GM13977 (cell line): Measurements from ENCODE around the gene SH3RF3.

ENCODE experiments used
- DNase-seq: peaks from one replicate; pipeline ENCODE4 v3.0.0; 2012; ENCODE audit warnings: low spot score
- in situ Hi-C: fragments of 300-500 bp; cut with MboI; formaldehyde crosslinking; loops from one replicate; pipeline ENCODE4 v1.12.0; 2022; ENCODE audit warnings: low sequenced_read_pairs, low pct_unique_long_range_greater_than_20kb, mixed read lengths, inconsistent platforms; ENCODE audit not compliant: unreplicated experiment
- TF ChIP-seq, protein P1 (sequence below): IDR thresholded peaks from 2 replicates; pipeline ENCODE4 v1.5.1; 2012; ENCODE audit warnings: mild to moderate bottlenecking, control low read depth; ENCODE audit not compliant: insufficient read depth; ENCODE audit errors: extremely low read depth, missing control alignments

Gene SH3RF3

DNA sequence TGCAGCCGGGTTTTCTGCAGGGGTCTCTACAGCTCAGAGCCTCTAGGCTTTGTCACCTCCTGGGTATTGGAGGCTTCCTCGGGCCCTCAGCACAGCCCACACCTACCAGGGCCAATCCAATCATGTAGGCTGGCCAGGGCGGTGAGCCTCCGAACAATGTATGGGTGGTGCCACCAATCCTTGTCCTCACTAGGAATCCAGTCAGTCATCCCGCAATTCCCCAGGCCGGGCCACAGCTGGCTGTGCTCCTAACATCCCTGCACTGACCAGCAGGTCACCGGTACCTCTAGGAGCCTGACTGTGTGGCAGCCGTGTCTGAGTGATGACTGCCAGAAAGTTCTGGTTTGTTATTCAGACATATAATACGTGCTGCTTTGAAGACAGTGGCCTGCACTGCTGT, 129.4 kb downstream of the SH3RF3 start:
- TF ChIP-seq, protein P1, sequence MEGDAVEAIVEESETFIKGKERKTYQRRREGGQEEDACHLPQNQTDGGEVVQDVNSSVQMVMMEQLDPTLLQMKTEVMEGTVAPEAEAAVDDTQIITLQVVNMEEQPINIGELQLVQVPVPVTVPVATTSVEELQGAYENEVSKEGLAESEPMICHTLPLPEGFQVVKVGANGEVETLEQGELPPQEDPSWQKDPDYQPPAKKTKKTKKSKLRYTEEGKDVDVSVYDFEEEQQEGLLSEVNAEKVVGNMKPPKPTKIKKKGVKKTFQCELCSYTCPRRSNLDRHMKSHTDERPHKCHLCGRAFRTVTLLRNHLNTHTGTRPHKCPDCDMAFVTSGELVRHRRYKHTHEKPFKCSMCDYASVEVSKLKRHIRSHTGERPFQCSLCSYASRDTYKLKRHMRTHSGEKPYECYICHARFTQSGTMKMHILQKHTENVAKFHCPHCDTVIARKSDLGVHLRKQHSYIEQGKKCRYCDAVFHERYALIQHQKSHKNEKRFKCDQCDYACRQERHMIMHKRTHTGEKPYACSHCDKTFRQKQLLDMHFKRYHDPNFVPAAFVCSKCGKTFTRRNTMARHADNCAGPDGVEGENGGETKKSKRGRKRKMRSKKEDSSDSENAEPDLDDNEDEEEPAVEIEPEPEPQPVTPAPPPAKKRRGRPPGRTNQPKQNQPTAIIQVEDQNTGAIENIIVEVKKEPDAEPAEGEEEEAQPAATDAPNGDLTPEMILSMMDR, result no peak
- in situ Hi-C loops, result no loop called here

GRCh38 chr2:109258905-109259540, 130.0 kb downstream of the SH3RF3 start:
- TF ChIP-seq, protein P1, result no peak
- in situ Hi-C loops, result no loop called here
- no peak for DNase-seq

More for the DNA sequence above, 129.4 kb downstream of the SH3RF3 start:
- no peak for DNase-seq

DNA sequence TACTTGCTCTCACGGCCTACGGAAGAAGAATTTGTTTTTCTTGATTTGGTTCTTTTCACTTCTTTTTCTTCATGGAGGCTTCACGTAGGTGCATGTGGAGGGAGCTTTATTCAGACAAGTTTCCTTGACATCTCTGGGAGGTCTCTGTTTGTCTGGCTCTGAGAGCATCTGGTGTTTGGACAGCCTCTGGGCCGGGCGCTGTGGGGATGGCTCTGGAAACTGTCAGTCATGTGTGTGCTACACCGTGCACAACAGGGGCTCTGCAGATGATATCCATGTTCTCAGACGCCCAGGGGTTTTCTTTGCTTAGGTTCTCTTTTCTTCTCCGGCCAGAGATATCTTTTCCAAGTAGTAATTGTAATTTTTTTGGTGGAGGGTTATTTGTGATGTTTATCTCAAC, 130.7 kb downstream of the SH3RF3 start:
- in situ Hi-C loops, result no loop called here
- TF ChIP-seq, protein P1, result no peak
- DNase-seq, result no peak

GRCh38 chr2:109260116-109260855, 131.3 kb downstream of the SH3RF3 start:
- DNase-seq, result no peak
- TF ChIP-seq, protein P1, result no peak
- in situ Hi-C loops, result no loop called here

- in situ Hi-C loops, result no loop called here
Measured at GRCh38 chr2:109260886-109261700, 132.1 kb downstream of the SH3RF3 start.

More at GRCh38 chr2:109260886-109261700, 132.1 kb downstream of the SH3RF3 start:
- DNase-seq, result no peak
- TF ChIP-seq, protein P1, result peak; percentile 30
